ENCODE results near the gene ELSPBP1.
"Not testable (repeated sequence)": the region's sequence is repeated elsewhere in the genome, so short reads cannot be mapped to it uniquely, and the experiment has no call there.

The ELSPBP1 gene

DNA sequence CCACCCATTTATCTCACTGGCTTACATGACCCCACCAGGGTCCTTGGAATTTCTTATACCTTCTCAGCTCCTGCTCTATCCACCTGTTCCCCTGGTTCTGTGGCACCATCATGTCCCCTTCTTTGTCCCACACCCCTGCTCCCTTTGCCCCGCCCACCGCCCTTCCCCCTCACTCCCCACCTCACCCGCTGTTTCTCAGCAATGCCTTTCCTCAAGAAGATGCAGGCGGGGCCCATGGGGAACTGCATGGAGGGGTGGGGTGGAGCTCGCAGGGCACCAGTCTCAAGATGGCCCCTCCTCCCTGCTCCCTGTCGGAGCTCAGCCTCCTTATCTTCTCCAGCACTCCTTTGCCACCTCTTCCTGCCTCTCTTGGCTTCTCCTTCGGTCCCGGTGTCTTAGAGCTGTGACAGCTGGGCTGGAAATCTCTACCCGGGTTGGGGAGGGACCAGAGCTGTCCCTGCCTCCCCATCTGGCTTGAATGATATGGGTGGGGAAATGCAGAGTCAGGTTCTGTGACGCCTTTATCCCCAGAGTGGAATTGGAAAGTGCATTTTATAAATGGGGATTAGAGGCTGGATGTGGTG is 49.3 kb downstream of the ELSPBP1 start, which contains the start of gene CABP5:
CABP5 (minus strand) TSS at position 405 of the 584 bp plus-strand sequence; CDS start at position 248, 157 bp downstream.
- no peak for DNase-seq

DNA sequence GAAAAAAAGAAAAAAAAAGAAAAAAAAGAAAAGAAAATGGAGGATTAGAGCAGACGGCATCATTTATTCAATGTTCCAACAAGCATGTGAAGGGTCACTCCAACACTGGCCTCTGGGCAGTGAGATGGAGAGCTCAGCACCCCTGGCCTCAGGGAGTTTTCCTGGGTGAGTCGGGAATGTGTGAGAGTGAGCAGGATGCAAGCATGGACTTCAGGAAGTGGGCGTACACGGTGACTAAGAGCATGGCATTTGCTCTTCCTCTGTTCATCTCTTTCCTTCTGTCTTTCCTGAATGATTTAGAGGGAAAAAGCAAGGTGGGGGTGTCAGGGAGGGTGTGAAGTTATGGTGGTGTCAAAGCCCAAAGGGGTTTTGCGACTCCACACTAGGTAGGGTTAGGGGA is 50.1 kb downstream of the ELSPBP1 start:
- DNase-seq, result no peak

GRCh38 chr19:48051335-48052033 is 57.1 kb downstream of the ELSPBP1 start:
- no peak for DNase-seq

DNA sequence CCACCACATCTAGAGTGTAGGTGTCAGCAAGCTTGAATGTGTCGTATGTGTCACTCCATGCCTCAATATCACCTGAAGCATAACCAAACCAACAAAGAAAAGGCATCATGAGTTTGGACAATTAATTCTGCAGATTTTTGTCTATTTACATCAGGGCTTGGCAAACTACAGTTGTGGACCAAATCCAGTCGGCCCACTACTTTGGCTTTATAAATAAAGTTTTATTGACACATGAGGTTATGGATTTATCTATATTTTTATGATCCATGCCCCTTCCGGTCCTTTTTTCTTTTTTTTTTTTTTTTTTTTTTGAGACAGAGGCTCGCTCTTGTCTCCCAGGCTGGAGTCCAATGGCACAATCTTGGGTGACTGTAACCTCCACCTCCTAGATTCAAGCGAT is 58.6 kb downstream of the ELSPBP1 start:
- DNase-seq, result no peak

- DNase-seq, result no peak
Measured at GRCh38 chr19:48053856-48054255, 59.4 kb downstream of the ELSPBP1 start.

- no peak for DNase-seq
Measured at GRCh38 chr19:48059331-48059730, 64.9 kb downstream of the ELSPBP1 start.

DNA sequence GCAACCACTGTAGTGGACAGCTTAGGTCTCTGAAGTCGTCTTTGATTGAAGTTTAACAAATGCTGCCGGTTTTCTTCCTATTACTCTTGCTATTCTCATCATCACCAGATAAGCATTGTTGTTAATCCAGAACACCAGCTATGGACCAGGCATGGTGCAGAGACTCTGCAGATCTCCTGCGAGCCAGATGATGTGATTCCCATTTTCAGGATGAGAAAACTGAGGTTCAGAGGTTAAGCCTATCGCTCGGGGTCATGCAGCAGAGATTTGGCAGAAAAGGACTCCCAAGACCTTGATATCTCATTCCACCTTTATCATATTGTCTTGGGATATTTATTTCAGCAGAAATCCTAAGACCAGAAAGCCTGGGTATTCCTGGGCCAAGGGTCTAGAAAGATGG is 65.9 kb downstream of the ELSPBP1 start:
- DNase-seq, result no peak

- DNase-seq, result no peak
Measured at GRCh38 chr19:48061401-48062344, 67.2 kb downstream of the ELSPBP1 start.

DNA sequence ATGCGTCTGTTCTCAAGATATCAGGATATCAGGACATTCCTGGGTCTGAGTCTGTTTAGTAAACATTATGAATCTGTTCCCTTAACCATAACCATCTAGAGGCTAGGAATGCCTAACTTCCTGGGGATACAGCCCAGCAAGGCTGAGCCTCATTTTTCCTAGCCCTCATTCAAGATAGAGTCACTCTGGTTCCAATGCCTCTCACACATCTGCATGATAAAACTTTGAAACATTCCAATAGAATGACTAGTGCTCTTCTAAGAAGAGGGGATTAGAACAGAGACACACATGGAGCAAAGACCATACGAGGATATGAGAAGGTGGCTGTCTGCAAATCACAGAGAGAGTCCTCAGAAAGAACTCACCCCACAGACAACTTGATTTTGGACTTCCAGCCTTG is 70.1 kb downstream of the ELSPBP1 start:
- no peak for DNase-seq

- no peak for DNase-seq
Measured at GRCh38 chr19:48069435-48069834, 75.0 kb downstream of the ELSPBP1 start.

GRCh38 chr19:48070177-48070769 is 75.8 kb downstream of the ELSPBP1 start:
- not testable (repeated sequence) for DNase-seq

All from CD4-positive, alpha-beta T cell treated with Interleukin-4 for 4 hours (primary cell).